GM15510 (cell line): ENCODE measurements around the gene ZNF438.

ENCODE experiments used
- POLR2A ChIP-seq: IDR thresholded peaks from 3 replicates; pipeline ENCODE4 v1.6.1; 2011; ENCODE audit warnings: borderline replicate concordance; ENCODE audit not compliant: insufficient read length; ENCODE audit errors: extremely low read depth

Gene ZNF438

DNA sequence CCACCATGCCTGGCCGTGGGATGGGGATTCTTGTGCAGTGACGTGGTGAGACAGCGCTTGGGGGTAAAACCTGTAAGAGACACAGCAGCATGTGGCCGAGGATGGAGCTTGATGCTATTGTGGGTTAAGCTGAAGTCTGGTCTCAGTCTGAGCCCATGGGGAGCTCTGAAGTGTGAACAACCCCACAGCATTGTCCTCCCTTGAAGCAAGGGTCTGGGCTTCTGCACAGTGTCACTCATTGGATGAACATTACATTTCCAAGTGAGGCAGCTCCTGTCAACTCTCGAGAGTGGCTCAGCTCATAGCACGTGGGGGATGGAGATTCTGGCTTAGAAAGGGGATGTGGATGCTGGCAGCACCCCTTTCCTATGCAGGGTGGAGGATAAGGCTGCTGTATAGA lies 32.2 kb upstream of the ZNF438 start:
- no peak for TF ChIP-seq POLR2A

DNA sequence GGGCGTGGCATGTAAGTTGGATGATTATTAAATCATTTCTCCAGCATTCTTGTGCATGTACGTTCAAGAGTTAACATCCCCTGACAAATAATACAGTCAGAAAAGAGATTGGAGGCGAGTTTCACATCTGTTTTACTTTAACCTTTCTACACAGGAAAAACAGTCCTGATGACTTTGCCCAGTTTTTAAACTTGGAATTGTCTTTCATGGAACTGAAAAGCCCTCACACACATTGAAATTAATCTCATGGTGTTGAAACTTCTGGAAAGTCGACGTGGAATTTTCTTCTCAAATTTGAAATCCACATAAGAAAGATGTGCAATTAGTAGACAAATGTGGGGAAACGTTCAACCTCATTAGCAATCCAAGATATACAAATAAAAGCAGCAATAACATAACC lies 31.2 kb upstream of the ZNF438 start:
- no peak for TF ChIP-seq POLR2A

DNA sequence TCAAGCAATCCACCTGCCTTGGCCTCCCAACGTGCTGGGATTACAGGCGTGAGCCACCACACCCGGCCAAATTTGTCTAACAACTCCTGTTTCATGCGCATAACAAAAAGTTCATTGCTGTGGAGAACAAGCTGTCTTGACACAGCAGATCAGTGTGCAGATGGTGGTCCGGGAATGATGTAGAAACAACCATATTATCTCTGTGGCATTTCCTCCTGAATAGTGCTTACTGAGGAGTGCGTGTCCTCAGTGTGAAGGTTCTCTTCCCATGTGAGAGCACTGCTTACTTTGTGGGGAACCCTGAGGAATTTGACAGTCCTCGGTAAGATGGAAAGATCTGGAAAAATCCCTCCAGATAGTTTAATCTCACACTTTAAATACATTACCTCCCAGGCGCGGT lies 30.3 kb upstream of the ZNF438 start:
- TF ChIP-seq POLR2A = no peak

DNA sequence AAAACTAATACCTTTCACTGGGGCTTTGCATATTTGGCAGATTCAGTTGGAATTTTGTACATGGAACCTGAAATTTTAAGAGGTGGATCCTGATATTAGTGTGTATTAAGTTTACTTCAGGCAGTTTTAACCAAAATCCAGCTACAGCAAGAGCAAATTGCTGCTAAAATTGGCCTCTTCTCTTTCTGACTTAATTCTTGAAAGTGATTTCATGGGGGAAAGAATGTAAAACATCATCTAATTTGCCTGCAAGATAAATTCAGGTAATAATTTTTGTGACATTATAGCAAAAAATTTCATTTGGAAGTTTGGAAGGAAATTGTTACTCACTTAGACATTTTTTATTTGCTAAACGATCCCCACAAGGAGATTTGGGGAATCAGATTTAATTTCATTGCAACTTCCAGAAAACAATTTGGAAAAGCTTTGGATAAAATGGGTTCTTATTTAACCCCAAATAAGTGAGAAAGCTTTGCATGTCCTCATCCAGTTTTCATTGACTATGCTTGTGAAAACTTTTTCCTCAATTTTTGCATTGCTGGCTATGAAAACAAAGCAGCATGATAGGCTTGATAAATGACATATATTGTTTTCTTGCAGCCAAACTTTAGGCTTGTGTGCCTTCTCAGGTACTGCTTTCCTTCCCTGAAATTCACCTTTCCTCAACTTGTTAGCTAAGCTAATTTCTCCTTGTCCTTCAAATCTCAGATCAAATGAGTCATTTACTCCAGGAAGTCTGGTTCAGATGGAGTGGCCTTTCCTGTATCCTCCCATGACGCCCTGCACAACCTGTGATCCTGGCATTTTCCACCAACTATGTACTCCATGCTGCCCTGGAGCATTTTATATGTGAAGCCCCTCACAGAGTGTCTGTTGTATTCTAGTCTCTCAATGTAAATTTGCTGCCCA lies 27.4 kb upstream of the ZNF438 start:
- no peak for TF ChIP-seq POLR2A

DNA sequence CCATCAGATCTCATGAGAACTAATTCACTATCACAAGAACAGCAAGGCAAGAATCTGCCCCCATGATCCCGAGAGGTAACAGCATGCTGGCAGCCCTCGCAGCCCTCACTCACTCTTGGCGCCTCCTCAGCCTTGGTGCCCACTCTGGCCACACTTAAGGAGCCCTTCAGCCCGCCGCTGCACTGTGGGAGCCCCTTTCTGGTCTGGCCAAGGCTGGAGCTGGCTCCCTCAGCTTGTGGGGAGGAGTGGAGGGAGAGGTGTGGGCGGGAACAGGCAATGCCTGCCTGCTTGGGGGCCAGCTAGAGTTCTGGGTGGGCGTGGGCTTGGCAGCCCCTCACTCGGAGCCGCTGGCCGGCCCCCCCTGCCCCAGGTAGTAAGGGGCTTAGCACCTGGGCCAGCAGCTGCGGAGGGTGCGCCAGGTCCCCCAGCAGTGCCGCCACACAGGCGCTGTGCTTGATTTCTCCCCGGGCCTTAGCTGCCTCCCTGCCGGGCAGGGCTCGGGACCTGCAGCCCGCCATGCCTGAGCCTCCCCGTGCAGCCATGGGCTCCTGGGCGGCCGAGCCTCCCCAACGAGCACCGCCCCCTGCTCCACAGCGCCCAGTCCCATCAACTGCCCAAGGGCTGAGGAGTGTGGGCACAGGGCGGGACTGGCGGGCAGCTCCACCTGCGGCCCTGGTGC lies 24.0 kb upstream of the ZNF438 start:
- no peak for TF ChIP-seq POLR2A

DNA sequence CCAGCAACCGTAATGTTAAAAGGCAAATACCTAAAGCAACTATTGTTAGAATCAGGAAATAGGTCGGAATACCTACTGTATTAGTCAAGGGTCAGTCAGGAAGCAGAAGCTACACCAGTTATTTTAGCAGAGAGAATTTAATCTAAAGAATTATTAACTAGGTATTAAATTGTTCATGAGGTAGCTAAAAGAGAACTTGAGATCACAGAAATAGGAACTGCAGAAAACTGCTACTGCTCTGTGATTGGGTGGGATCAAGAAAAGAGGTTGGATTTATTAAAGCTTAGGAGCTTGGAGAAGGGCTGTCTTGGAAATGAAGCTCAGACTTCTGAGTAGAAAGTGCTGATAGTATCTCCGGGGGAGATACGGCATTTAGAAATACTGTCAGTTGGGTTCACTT lies 20.0 kb upstream of the ZNF438 start:
- TF ChIP-seq POLR2A = no peak

DNA sequence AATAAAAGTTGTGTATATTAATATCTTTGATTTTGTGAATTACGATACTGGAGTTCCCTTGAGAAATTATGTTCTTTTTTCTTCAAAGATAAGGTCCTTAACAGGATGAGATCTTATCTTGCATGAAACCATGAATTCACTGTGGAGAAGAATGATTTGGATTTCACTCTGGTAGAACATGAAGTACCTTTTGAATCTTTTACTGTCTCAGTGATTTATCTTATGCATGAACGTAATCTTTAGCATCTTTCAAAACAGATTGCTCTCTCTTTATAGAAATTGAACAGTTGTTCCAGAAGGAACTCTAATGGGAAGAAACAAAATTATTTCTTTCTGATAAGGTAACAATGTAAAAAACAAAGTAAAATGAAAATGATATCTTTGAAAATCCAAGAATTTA lies 11.0 kb upstream of the ZNF438 start:
- no peak for TF ChIP-seq POLR2A

DNA sequence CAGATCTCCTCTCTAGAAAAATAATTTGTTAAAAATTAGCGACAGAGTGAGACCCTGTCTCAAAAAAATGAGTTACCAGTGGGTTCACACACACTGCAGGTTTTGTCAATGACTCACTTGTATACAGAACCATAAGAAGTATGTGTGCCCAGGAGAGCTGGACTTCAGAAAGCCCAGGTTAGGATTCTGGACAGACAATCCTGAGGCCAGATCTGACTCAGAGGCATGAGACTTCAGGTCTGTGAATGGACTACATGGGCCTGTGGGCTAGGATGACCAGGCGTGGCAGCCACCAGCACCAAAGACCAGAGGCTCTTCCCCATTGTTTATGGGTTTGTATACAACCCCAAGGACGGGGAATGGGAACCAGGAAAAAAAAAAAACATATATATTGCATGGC lies 9.3 kb upstream of the ZNF438 start:
- no peak for TF ChIP-seq POLR2A

DNA sequence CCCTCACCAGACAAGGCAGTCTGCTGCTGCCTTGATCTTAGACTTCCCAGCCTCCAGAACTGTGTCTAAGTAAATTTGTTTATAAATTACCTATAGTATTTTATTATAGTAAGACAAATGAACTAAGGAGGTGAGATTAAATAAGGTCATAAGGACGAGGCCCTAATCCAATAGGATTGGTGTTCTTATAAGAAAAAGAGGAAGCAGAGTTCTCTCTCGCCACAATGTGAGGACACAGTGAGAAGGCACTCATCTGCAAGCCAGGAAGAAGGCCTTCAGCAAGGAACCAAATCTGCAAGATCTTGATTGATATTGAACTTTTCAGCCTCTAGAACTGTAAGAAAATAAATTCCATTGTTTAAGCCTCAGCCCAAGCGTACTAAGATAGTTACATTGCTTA lies 6.1 kb upstream of the ZNF438 start:
- TF ChIP-seq POLR2A = no peak

DNA sequence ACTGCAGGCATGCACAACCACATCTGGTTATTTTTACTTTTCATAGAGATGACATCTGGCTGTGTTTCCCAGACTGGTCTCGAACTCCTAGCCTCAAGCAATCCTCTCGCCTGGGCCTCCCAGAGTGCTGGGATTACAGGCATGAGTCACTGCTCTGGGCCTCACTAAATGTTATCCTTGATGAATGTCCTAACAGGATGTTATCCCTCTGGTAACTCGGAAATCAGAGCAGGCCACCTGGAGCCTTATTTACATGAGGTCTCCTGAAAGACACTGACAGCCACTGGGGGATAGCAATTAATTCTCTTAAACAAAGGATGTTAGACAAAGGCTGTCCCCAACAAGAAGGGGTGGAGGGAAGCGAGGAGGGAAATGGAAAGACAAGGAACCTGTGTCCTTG lies 4.5 kb upstream of the ZNF438 start:
- TF ChIP-seq POLR2A = no peak

DNA sequence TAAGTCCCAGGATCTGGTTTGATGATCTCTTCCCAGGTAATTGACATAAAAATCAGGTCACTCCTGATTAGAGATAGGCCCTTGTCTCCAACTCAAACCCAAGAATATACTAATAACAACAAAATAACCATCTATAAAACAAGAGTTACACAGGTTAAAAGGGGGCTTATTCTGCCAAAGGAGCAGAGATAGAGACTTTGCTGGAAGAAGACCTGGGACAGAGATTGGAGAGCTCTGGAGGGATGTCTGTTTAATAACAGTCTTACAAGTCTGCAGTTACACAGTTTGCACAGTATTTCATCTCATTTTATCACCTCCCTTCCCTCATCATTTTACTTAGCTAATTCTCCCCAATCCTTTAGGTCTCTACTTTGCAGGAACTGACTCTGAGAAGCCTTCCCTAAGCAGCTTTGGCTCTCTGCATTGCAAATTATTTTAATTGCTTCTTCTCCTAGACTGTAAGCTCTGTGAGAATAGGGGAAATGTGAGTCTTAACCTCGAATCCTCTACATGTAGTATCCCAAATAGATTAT lies 3.7 kb upstream of the ZNF438 start:
- TF ChIP-seq POLR2A = no peak

DNA sequence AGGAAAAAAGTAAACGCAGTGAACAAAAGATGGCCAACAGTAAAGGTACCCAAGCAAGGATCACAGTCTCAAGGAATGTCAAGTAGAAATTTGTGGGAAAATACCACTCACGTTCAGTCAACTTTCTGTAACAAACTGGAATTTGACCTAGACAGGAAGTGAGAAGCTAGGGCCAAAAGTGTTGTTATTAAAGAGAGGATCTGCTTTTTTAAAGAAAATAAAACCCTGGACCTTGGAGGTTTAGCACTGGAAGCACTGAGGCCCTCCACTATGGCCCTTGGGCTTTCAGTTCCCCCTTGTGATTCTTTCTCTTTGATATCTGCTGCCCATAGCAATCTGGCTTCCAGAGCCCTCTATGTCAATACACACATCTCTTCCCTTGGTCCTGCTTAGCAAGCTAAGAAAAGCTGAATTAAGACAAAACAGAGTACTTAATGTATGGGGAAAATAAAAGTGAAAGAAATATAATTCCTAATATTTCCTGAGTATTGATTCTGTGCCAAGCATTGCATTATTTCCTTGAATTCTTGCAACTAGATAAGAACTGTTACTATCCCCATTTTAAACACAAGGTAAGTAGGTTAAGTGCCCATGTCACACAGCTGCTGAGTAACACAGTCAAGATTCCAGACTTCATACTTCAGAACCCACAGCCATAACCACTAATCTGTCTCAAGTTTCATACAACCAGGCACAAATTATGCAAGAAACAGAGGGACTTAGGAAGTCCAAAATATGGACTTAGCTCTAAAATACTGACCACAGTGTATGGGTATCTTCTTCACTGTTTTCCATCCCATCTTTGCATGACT lies 2.6 kb upstream of the ZNF438 start:
- TF ChIP-seq POLR2A = no peak

DNA sequence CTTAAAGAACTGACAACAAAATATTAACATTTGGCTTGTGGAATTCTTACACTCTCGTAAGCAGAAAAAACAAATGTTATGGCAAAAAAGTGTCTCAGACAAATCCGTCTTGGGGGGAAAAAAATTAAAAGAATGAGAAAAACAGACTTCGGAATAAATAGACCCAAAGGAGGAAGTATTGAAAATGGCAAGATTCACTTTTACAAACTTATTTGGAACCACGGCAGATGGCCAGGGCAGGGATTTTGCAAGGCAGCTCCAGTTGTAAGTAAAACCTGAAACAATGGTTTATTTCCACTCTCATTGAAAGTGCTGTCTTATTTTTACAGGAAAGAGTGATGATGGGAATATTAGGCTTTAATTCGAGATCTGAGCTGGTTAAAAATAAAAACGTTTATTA lies 1.5 kb upstream of the ZNF438 start:
- no peak for TF ChIP-seq POLR2A

DNA sequence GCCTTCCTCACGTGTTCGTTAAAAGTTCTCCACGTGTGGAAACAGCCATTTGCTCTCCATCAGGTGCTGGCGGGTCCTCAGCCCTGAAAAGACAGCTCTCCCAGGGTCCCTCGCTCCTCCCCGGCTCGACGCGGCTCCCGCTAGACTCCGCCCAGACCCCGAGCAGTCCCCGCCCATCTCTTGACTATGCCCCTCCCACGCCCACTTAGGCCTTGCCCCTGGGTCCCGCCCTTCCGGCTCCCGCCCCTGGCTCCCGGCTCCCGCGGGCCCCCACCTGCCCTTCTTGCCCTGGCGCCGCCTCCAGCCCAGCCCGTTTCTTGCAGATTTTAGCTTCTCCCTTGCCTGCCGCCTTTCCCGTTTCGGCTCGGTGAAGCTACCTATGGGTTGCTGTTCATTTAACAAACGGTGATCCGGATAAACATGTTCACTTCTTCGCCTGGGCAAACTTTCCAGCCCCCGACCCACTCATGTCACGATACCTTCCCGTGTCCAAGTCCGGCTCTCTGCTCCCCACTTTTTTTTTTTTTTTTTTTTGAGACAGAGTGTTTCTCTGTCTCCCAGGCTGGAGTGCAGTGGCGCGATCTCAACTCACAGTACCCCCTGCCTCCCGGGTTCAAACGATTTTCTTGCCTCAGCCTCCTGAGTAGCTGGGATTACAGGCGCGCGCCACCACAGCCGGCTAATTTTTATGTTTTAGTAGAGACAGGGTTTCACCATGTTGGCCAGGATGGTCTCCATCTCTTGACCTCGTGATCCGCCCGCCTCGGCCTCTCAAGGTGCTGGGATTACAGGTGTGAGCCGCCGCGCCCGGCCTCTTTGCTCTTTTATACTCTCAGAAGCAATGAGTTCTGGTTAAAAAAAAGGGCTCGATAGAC lies 830 bp upstream of the ZNF438 start:
- no peak for TF ChIP-seq POLR2A
